ENCODE data around the gene PINLYP. TPM values are rescaled to one million over a fixed set of nuclear protein-coding genes. Genes with fewer than 3 reads are reported as not detected.
A peak's percentile ranks its signal among the peaks of the same experiment; 100 is the strongest.

PINLYP gene
- total RNA-seq, 1 donor from 2014 or later: 0.91 TPM

GRCh38 chr19:43591904-43592772, 16.5 kb downstream of the PINLYP start:
- H3K27me3 Mint-ChIP-seq (ENCODE audit: unreplicated experiment): no peaks in the 10 kb centered on the region
- peaks cover 23% of the 10 kb centered on the region for H3K4me1 Mint-ChIP-seq (ENCODE audit: unreplicated experiment)
- no peak overlapping the region for H3K27ac Mint-ChIP-seq (ENCODE audit: unreplicated experiment)
- no peaks in the 10 kb centered on the region for H3K9me3 Mint-ChIP-seq (ENCODE audit: unreplicated experiment)
- H3K4me3 Mint-ChIP-seq (ENCODE audit: unreplicated experiment): no peak overlapping the region
- H3K36me3 Mint-ChIP-seq (ENCODE audit: unreplicated experiment): peaks cover 22% of the 10 kb centered on the region
- no peak for DNase-seq (ENCODE audit: extremely low spot score, unreplicated experiment)
- TF ChIP-seq CTCF (IDR thresholded peaks at IDR 0.05): no peak

GRCh38 chr19:43592800-43593350, 17.3 kb downstream of the PINLYP start:
- no peak for DNase-seq (ENCODE audit: extremely low spot score, unreplicated experiment)

GRCh38 chr19:43594081-43594697, 18.6 kb downstream of the PINLYP start:
- H3K36me3 Mint-ChIP-seq (ENCODE audit: unreplicated experiment): peaks cover 20% of the 10 kb centered on the region
- DNase-seq (ENCODE audit: extremely low spot score, unreplicated experiment): no peak
- H3K27me3 Mint-ChIP-seq (ENCODE audit: unreplicated experiment): no peaks in the 10 kb centered on the region
- no peak for TF ChIP-seq CTCF (IDR thresholded peaks at IDR 0.05)
- H3K4me3 Mint-ChIP-seq (ENCODE audit: unreplicated experiment): peak overlapping the region; percentile 98
- no peaks in the 10 kb centered on the region for H3K9me3 Mint-ChIP-seq (ENCODE audit: unreplicated experiment)
- peaks cover 32% of the 10 kb centered on the region for H3K4me1 Mint-ChIP-seq (ENCODE audit: unreplicated experiment)
- H3K27ac Mint-ChIP-seq (ENCODE audit: unreplicated experiment): peak overlapping the region; percentile 99

More at GRCh38 chr19:43592800-43593350, 17.3 kb downstream of the PINLYP start:
- H3K9me3 Mint-ChIP-seq (ENCODE audit: unreplicated experiment): no peaks in the 10 kb centered on the region
- no peak for TF ChIP-seq CTCF (IDR thresholded peaks at IDR 0.05)
- H3K4me1 Mint-ChIP-seq (ENCODE audit: unreplicated experiment): peaks cover 31% of the 10 kb centered on the region
- H3K27me3 Mint-ChIP-seq (ENCODE audit: unreplicated experiment): no peaks in the 10 kb centered on the region
- peak overlapping the region; percentile 98 for H3K4me3 Mint-ChIP-seq (ENCODE audit: unreplicated experiment)
- no peak overlapping the region for H3K27ac Mint-ChIP-seq (ENCODE audit: unreplicated experiment)
- H3K36me3 Mint-ChIP-seq (ENCODE audit: unreplicated experiment): peaks cover 22% of the 10 kb centered on the region

- peak overlapping the region; percentile 98 for H3K4me3 Mint-ChIP-seq (ENCODE audit: unreplicated experiment)
- H3K4me1 Mint-ChIP-seq (ENCODE audit: unreplicated experiment): peaks cover 32% of the 10 kb centered on the region
- no peaks in the 10 kb centered on the region for H3K27me3 Mint-ChIP-seq (ENCODE audit: unreplicated experiment)
- H3K27ac Mint-ChIP-seq (ENCODE audit: unreplicated experiment): peak overlapping the region; percentile 99
- peak; percentile 87 for TF ChIP-seq CTCF (IDR thresholded peaks at IDR 0.05)
- no peak for DNase-seq (ENCODE audit: extremely low spot score, unreplicated experiment)
- H3K36me3 Mint-ChIP-seq (ENCODE audit: unreplicated experiment): peaks cover 21% of the 10 kb centered on the region
- H3K9me3 Mint-ChIP-seq (ENCODE audit: unreplicated experiment): no peaks in the 10 kb centered on the region
Measured at GRCh38 chr19:43594710-43595604, 19.4 kb downstream of the PINLYP start.

All from osteocyte (in vitro differentiated cells).